NCI-H345 treated with DMSO at 0.1 percent for 48 hours (cell line): ENCODE data around the gene PTTG2.
A peak's percentile ranks its signal among the peaks of the same experiment; 100 is the strongest.
"Not testable (repeated sequence)": the region's sequence is repeated elsewhere in the genome, so short reads cannot be mapped to it uniquely, and the experiment has no call there.

Source experiments
- DNase-seq: peaks from one replicate; lab custom pipeline; 2025; ENCODE audit not compliant: unreplicated experiment; lab: John Stamatoyannopoulos, UW

The PTTG2 gene

DNA sequence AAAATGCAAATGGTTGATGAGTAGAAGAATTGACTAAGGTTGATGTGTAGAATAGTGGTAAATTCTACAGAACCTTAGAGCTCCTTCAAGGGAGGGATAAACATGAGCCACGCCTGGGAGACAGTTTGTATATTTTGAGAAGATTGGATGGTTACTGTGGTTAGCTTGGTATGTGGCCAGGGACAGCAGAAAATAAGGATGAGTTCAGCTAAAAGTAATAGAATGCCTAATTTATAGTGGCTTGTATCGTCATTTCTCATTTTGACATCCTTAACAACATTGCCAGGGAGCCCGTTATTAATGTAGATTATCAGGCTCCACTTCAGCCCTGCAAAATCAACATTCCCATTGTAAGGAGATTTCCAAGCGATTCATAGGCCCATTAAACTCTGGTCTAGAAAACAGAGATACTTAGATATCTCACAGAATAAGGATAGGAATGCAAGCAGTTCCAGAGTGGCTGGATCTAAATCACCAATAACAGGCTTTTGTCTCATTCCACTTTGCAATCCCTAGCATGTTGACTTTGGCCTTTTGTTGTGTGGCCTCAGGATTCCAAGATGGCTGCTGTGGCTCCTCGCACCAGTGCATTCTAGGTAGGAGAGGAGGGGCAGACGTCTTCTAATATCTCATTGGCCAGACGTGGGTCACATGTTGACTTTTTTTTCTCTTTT is 6.4 kb upstream of the PTTG2 start:
- DNase-seq = no peak

DNA sequence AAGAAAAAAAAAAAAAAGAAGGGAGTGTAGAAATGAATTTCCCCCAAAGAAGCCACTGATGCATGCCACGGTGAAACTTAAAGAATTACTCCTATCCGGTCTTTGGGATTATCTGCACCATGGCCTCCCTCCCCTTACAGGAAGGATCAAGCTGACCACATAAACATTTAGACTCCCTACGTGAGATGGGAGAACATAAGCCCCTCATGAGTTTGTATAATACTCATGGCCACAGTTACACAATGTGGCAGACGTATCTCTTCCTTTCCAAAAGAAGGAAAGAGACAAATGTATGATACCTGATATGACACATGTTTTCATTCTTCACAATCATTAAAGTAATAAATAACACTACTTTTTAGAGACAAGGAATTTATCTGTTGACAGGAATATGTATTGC is 3.3 kb upstream of the PTTG2 start:
- no peak for DNase-seq

DNA sequence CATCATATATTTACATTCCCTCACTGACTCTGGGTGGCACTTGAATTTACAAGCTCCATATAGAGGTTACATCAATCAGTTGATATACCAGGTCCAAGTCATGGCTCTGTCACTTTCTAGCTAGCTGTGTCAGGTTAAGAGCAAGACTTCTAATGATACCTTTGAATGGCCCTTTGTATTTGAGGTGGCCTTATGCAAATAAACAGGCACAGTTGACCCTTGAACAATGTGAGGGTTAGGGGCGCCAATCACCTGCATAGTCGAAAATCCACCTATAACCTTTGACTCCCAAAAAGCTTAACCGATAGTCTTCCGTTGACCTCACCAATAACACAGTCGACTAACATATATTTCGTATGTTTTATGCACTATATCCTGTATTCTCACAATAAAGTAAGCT is 1.3 kb upstream of the PTTG2 start:
- no peak for DNase-seq

DNA sequence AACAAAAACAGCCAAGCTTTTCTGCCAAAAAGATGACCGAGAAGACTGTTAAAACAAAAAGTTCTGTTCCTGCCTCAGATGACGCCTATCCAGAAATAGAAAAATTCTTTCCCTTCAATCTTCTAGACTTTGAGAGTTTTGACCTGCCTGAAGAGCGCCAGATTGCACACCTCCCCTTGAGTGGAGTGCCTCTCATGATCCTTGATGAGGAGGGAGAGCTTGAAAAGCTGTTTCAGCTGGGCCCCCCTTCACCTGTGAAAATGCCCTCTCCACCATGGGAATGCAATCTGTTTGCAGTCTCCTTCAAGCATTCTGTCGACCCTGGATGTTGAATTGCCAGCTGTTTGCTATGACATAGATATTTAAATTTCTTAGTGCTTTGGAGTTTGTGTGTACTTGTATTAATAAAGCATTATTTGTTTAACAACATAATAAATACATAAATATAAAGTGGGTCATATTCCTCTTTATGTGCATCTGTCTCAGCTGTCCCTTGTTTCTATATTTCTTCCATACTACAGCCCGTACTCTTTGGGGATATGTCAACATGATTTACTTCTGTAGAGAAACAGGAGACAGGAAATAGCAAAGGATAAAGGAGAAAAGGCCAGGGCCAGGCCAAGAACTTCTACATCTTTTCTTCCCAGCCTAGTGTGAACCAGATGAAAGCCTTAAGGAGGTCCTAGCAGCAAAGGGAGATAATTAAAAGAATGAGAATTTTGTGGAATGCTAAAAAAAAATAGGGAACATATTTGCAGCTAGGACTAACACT is 667 bp downstream of the PTTG2 start:
- DNase-seq = no peak

DNA sequence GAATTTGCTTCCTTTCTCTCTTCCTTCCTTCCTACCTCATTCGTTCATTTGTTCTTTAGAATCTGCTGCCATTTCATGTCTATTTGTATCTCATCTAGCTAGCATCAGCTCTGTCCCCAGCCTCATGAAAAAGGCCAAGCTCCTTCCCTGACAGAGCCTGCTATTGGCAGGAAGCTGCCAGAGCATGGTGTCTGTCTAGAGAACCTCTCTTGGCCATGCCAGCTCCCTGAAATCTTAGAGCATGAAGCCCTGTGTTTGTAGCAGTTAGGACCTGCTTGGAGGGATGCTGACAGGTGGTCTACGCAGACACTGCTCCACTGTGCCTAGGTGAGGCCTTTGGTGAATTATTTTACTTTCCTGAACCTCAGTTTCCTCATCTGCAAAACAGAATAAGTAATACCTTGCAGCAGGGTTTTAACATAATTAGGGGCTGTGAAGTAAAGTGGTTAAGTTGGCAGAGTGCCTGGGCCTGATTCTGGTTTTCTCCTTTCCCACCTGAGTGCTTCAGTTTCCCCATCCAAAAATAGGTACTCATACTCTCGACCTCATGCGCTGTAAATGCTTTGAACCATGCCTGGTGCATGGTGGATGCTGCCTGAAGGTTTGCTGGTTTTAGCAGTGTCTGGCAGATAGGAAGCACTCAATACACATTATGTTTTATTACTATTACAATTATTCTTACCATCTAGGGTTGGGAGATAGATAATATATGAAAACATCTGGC is 4.7 kb downstream of the PTTG2 start:
- no peak for DNase-seq

DNA sequence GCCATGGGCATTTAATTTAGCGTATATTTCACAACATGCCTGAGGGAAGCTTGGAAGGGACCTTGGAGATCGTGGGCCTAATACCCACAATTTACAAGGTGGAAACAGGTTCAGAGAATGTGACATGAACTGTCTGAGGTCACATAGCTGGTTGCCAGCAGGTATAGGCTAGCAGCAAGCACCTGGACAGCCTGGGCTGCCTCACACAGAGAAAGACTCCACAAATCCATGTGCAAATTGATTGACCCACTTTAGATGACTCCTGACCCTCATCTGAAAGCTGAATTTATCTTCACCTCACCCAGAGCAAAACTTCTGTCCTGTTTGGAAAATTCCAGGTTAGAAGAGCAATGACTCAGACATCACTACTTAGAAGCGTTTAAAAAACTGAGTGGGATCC is 5.8 kb downstream of the PTTG2 start:
- DNase-seq = no peak

DNA sequence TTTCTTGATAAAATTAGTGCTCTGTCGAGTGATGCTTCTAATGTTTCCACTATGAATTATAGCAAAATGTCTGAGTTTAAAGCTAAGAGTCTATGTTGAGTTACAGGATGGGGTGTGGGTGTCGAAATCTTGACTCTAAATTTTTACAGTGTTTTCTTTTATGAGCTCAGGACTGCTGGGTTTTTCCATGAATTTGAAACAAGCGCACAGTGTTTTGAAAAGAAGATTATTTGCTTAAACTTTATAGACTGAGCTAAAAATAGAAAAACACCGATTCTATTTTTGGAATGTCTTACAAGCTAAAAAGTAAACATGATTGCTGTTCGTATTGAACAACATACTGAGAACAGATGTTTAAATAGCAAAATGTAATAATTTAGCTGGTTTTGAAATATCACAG is 7.5 kb downstream of the PTTG2 start:
- no peak for DNase-seq

DNA sequence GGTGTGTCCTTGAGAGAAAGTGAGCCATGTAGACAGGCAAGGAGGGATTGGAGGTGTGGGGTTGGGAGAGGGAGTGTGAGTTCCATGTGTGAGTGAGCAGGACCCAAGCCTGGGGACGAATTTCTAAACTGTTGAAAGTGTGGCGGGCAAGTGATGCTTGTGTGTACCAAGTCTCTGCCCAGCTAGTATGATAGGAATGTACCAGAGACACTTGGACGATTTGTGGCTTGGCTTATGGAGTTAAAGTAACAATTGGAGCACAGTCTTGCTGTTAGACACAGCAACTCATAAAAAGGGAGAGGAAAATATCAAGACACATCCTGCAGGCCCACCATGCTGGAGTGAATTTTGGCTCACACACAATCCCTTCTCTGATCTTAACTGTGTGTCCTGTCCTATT is 8.5 kb downstream of the PTTG2 start:
- DNase-seq = no peak

DNA sequence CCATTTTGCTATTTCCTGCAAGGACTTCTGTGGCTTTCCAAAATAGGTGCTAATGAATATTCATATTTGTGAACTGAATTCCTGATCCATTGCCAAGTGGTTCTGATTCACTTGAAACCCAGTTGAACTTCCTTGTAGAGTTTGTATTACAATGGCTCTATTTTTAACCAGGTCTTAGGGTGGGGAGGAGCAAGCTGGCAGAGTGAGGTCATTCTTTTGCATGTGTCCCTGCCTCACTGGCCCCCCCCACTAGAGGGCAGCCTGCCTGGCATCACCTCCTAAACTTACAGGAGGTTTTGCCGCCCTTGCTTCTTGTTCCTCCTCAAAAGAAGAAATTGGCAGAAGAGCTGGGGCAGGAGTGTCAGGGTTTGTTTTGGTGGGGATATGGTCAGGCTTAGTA is 10.5 kb downstream of the PTTG2 start:
- DNase-seq = no peak

DNA sequence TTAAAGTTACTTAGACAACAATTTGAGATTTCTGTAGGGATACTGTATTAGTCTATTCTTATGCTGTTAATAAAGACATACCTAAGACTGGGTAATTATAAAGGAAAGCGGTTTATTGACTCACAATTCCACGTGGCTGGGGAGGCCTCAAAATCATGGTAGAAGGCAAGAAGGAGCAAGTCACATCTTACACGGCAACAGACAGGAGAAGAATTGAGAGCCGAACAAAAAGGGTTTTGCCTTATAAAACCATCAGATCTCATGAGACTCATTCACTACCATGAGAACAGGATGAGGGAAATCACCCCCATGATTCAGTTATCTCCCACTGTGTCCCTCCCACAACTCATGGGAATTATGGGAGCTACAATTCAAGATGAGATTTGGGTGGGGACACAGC is 11.0 kb downstream of the PTTG2 start:
- DNase-seq = no peak

DNA sequence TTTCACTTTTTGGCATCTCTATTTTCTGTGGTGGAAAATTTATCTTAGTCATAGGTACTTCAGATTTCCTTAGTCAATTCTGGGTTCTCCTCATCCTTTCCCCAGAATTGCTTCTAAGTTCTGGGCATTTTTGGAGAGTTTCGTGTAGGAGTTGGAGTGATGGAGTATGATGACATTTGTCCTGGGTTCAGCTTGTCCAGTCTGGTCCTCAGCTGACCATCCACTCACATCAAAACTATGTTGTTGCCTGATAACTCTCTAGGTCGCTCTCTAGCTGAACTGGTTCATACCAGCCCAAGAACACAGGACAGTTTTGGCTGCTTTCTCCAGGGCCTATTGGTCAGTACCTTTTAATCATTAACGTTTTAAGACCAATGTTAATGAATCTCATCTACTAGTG is 13.2 kb downstream of the PTTG2 start:
- DNase-seq = no peak

DNA sequence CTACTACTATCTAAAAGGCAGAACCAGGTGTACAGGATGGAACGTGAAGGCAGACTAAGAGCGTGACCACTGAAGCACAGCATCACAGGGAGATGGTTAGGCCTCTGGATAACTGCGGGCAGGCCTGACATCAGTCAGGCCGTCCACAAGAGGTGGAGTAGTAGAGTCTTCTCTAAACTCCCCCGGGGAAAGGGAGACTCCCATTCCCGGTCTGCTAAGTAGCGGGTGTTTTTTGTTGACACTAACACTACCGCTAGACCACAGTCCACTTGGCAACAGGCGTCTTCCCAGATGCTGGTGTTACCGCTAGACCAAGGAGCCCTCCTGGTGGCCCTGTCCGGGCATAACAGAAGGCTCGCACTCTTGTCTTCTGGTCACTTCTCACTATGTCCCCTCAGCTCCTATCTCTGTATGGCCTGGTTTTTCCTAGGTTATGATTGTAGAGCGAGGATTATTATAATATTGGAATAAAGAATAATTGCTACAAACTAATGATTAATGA is 15.2 kb downstream of the PTTG2 start:
- not testable (repeated sequence) for DNase-seq

DNA sequence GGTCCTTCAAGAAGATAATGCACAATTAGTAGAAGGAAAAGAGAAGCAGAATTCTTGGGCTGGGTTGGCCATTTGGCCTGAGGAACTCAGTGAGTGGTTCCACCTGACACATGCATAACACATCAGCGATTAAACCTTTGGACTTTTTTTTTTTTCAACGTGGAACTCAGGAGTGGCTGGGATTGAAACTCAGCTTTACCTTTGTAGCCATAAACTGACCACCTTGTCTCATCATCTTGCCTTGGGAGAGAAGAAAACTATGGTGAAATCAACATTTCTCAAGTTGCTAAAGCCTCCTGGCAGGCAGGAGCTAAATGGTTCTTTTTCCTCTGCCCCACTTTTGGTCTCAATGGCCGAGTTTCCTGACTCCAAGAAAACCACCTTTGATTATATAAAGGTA is 16.3 kb downstream of the PTTG2 start:
- DNase-seq = no peak

DNA sequence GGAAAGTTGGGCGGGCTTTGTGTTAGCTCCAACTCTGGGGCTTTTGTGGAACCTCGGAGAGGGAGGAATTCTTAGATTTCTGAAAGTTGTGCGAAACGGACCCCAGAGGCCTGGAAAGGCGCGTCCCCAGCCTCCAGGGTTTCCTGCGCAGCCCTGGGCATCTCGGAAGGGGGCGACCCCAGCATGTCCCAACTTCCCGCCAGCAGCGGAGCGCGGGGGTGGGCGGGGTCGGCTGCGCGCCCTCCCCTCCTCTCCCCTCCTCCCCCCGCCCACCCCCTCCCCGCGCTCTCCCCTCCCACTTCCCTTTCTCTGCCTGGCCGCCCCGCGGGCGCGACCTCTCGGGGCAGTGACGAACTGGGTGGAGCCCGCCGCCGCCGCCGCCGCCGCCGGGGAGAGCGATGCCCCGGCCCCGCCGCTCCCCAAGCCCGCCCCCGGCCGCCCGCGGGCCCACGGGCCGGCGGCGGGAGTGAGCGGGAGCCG is 16.8 kb downstream of the PTTG2 start:
- DNase-seq = peak; percentile 12

DNA sequence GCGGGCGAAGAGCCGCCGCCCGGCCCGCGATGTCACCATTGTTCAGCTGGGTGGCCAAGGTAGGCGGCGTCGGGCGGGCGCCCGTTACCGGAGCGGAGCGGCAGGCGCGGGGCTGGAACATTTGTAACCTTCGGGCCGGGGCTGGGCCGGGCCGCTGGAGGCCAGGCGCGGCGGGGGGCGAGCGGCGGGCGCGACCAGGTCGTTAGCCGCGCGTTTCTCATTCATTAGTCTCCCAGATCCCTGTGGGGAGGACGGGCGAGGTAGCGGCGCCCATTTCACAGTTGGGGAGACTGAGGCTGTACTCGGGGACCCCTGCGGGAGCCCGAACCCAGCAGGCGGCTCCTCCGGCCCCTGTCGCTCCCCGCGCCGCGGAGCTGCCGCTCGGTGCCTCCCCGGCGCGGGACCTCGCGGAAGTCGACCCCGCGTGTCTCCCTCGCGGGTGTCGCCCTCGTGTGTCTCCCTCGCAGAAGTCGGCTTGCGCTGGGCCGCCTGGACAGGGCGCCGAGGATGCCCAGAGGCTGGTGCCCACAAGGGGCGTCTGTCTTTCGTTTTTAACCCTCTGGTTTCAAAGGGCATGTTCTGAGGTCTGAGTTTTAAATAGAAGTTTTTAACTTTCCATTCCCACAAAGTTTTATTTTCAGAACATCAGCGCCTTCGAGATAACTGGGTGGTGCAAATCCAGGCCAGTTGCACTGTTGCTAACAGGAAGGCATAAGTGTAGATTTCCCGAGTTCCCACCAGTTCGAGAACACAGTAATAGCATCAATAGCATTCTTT is 17.5 kb downstream of the PTTG2 start:
- DNase-seq = no peak

DNA sequence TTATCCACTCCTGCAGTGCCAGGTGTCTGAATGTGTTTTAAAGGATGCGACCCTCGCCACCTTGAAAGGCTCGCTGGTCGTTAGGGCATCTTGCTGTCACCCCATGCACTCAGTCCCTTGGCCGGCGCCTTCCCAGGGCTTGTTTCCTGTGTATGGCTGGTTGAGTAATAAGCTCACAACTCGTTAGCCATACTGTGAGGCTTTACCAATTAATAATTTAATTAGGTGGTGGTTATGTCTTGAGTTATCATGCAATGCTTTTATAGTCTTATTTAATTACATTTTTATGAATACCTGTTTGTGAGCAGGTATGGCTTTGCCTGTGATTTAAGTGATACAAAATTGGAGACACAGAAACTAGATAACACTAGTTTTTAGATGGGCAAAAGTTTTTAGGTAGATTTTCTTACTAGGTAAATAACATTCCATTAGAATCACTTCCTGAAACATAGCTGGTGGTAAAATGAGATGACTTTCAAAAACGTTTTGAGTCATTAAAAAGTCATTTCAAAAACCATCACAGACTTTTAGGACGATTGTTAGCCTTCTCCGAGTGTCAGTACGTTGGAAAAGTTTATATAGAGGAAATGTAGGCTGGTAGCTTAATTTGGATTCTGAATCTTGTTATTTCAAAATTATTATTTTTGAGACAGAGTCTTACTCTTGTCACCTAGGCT is 18.2 kb downstream of the PTTG2 start:
- no peak for DNase-seq

DNA sequence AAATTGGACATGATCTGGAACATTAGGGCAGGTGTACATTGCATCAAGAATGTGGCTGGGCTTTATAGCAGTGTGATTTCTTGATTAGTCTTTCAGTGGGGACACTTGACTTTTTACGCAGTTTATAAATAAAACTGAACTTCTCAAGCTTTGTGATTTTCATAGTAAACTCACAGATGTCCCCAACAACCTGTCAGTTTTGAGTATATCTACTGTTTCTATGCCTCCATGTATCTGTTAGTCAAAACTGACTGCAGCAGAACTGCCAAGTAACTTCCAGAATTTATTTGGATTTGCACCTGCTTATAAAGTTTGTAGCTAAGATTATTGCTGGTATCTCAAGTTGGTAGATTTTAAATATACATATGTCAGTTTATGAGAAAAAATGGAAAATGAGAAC is 20.0 kb downstream of the PTTG2 start:
- no peak for DNase-seq

DNA sequence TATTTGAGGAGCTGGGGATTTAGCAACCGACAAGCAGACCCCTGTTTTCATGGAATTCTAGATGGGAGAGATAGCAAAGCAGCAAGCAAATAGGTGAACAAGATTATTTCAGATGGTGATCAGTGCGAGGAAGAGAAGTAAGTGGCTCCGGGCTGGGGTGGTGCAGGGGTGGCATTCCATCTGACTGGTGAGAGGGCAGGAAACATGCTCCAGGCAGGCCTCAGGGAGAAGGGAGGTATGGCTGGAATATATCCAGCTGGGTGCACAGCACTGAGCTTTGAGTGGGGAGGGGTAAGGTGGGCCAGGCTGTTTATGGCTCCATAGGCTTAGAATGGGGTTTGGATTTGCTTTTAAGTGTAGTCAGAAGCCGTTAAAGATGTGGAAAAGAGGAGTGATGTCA is 21.2 kb downstream of the PTTG2 start:
- DNase-seq = no peak

DNA sequence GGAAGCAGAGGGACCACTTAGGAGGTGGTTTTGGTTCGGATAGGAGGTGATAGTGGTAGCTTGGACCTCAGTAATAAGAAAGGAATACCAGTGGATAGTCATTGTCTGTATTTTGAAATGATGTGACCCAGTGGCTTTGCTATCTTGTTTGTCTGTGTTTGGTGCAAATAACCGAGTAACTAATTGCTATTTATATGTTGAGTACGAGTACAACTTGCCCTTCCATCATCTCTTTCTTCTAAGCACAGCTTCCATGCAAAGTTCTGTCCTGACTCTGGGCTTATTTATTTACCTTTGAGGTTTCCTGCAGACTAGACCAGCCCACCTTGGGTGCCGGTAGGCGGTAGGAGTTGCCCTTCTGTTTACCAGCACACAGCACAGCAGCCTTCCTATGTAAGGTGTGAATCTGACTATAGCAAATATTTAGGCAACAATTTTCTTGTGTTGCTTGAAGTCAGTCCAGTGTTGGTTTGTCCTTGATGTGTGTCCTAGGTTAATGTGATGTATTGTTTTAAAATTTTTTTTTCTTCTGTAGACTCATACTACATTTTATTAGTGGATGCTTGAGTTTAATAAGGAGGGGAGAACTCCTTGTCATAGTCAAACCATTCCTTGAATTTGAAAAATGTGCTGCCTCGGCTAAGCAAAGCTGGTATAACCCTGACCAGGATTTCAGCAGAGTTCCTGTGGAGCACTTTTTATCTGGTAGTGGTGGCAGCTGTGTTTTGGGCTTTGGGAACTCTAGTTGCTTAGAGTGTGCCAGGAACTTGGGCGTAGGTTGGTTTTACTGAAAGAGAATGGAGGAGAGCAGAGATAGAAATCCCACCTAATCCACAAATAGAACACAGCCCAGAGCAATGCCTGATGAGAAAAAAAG is 21.9 kb downstream of the PTTG2 start:
- DNase-seq = no peak

DNA sequence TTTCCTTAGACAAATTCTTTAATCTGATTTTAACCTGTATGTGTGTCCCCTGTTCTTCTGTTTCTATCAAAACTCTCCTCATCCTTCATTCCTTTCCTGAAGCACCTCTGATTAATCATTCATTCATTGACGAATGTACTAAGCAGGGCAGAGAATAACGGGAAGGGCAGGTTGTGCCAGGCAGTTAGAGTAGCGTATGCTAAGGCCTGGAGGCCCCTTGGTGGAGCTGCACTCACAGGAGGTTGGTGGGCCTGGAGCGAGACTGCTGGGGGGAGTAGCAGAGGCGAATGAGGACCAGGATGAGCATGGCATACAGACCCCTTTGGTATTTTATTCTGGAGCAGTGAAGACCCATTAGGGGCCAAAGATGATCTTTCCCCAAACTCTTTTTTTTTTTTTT is 22.5 kb downstream of the PTTG2 start:
- no peak for DNase-seq
